Natural killer cell treated with Interleukin-12 subunit alpha and Interleukin-12 subunit beta and Interleukin-15 and Interleukin-18, amount 100 ng/mL, for 72 hours (primary cell): ENCODE data around the gene SLIT1. TPM values are rescaled to one million over a fixed set of nuclear protein-coding genes. Genes with fewer than 3 reads are reported as not detected.

Experiments used
- ATAC-seq, 2 donors: fragments of 150-1000 bp; cut with Tn5 transposase in 1 of 2; sonication (Bioruptor Pico), chemical (Tn5 transposase) in 1 of 2; 2 replicates each; pipeline ENCODE4 v1.10.0; 2021
- DNase-seq: peaks from one replicate; pipeline ENCODE4 v3.0.0; 2022; ENCODE audit warnings: low spot score
- H3K27ac Mint-ChIP-seq, 2 donors: 1 replicate in 1 of 2; 2 replicates in 1 of 2; pipeline ENCODE4 v1.8.0; 2022; ENCODE audit warnings: mixed read lengths in 2 of 2, mild to moderate bottlenecking in 1 of 2, moderate library complexity in 1 of 2
- H3K27me3 Mint-ChIP-seq, 2 donors: 1 replicate in 1 of 2; 2 replicates in 1 of 2; pipeline ENCODE4 v1.8.0; 2022; ENCODE audit warnings: mixed read lengths in 2 of 2
- H3K36me3 Mint-ChIP-seq: one replicate; pipeline ENCODE4 v1.8.0; 2022; ENCODE audit warnings: mixed read lengths
- H3K4me1 Mint-ChIP-seq, 2 donors: 1 replicate in 1 of 2; 2 replicates in 1 of 2; pipeline ENCODE4 v1.8.0; 2022; ENCODE audit warnings: low read depth in 2 of 2, mixed read lengths in 2 of 2, mild to moderate bottlenecking in 1 of 2
- H3K4me3 Mint-ChIP-seq: one replicate; pipeline ENCODE4 v1.8.0; 2022; ENCODE audit warnings: mixed read lengths
- H3K9me3 Mint-ChIP-seq: 2 replicates; pipeline ENCODE4 v1.8.0; 2022; ENCODE audit warnings: mixed read lengths
- total RNA-seq, 2 donors: library from RNA; stranded (reverse); gene quantifications; one replicate each; pipeline ENCODE4 v1.2.3, GENCODE V29; 2022

The SLIT1 gene
- total RNA-seq, 2 donors from 2014 or later = 0.48 to 0.78 TPM

DNA sequence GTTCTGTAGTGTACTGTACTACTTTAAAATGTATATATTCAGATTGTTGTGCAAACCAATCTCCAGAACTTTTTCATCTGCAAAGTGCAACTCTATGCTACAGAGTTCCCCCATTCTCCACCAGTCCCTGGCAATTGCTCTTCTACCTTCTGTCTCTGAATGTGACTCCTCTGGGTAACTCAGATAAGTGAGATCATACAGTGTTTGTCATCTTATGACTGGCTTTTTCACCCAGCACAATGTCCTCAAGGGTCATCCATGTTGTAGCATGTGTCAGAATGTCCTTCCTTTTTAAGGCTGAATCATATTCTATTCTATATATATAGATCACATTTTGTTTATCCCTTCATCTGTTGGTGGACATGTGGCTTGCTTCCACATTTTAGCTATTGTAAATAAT is 10.8 kb downstream of the SLIT1 start:
- H3K36me3 Mint-ChIP-seq = no peaks in the 10 kb centered on the region
- no peak overlapping the region for H3K4me3 Mint-ChIP-seq
- H3K9me3 Mint-ChIP-seq = no peaks in the 10 kb centered on the region
- no peak overlapping the region for H3K27ac Mint-ChIP-seq
- ATAC-seq = no peak
- no peaks in the 10 kb centered on the region for H3K4me1 Mint-ChIP-seq
- H3K27me3 Mint-ChIP-seq = peaks cover 11 to 12% of the 10 kb centered on the region in 2 donors
- DNase-seq = no peak

GRCh38 chr10:97174276-97174775 is 11.4 kb downstream of the SLIT1 start:
- Mint-ChIP-seq H3K4me3 (no peak overlapping the region), H3K4me1 (no peaks in the 10 kb centered on the region), H3K27ac (no peak overlapping the region), H3K36me3 (no peaks in the 10 kb centered on the region), H3K9me3 (no peaks in the 10 kb centered on the region), H3K27me3 (peaks cover 11 to 16% of the 10 kb centered on the region in 2 donors)
- ATAC-seq = no peak
- no peak for DNase-seq

DNA sequence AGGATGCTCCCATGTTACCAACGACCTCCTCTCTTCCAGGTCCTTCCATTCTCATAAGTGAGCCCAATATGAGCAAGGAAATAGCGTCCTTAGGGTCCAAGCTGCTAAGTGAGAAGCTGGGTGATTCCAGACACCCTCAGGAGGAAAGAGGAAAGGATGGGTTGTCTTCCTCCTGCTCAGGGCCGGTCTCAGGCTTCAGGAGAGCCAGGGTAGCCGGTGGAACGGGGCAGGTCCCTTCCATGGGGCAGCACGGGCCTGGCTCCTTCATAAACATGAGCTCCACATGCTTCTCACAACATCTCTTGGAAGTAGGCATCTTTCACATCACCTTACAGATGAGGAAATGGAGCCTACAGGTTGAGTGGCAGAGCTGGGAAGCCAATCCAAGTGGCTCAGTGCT is 12.7 kb downstream of the SLIT1 start:
- ATAC-seq (no peak), DNase-seq (no peak)
- Mint-ChIP-seq H3K27me3 (peaks cover 11 to 23% of the 10 kb centered on the region in 2 donors), H3K4me1 (no peaks in the 10 kb centered on the region), H3K36me3 (no peaks in the 10 kb centered on the region), H3K27ac (no peak overlapping the region), H3K9me3 (no peaks in the 10 kb centered on the region), H3K4me3 (no peak overlapping the region)

- Mint-ChIP-seq H3K4me1 (no peaks in the 10 kb centered on the region), H3K27me3 (peaks cover 11 to 23% of the 10 kb centered on the region in 2 donors), H3K27ac (no peak overlapping the region), H3K9me3 (no peaks in the 10 kb centered on the region), H3K4me3 (no peak overlapping the region), H3K36me3 (no peaks in the 10 kb centered on the region)
- DNase-seq (no peak), ATAC-seq (no peak)
These were observed 14.8 kb downstream of the SLIT1 start for GRCh38 chr10:97171001-97171400.

DNA sequence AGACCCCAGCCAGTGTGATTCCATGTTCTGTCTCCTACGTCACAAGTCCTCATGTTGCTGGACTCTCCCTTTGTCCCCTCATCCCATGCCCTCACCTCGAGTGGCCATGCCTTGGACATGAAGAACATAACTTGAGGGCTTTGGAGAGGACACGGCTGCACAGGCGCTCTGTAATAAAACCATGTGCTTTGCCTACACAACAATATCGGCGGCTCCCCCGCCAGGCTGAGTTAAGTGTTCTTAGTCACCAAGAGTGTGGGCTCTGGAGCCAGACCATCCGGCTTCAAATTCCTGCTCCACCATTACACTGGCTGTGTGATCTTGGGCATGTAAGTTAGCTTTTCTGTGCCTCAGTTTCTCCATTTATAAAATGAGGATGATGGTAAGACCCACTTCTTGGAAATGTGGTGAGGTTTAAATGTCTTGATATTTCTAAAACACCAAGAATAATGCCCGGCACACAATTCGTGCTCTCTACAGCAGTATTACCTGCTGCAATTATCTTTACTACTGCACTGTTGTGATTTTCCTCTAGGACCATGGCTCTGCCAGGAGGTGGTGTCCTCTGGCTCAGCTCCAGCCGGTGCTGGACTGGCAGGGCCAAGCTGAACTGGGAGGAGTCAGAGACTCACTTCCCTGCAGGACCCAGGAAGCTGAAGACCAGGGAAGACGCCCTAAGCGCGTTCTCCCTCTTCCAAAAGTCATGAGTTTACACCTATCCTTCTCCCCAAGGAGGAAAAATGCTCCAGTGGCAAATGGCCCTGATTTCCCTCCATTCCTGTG is 15.7 kb downstream of the SLIT1 start:
- DNase-seq = no peak
- Mint-ChIP-seq H3K27me3 (peaks cover 11 to 21% of the 10 kb centered on the region in 2 donors), H3K36me3 (no peaks in the 10 kb centered on the region), H3K27ac (no peak overlapping the region), H3K4me1 (no peaks in the 10 kb centered on the region), H3K4me3 (no peak overlapping the region), H3K9me3 (no peaks in the 10 kb centered on the region)
- ATAC-seq = no peak

GRCh38 chr10:97169063-97169462 is 16.7 kb downstream of the SLIT1 start:
- H3K4me1 Mint-ChIP-seq = no peaks in the 10 kb centered on the region
- H3K4me3 Mint-ChIP-seq = no peak overlapping the region
- no peak for ATAC-seq
- DNase-seq = no peak
- H3K27me3 Mint-ChIP-seq = peaks cover 11 to 21% of the 10 kb centered on the region in 2 donors
- no peaks in the 10 kb centered on the region for H3K9me3 Mint-ChIP-seq
- no peak overlapping the region for H3K27ac Mint-ChIP-seq
- no peaks in the 10 kb centered on the region for H3K36me3 Mint-ChIP-seq

- peaks cover 11 to 21% of the 10 kb centered on the region in 2 donors for H3K27me3 Mint-ChIP-seq
- no peak for ATAC-seq
- H3K36me3 Mint-ChIP-seq = no peaks in the 10 kb centered on the region
- H3K4me1 Mint-ChIP-seq = no peaks in the 10 kb centered on the region
- no peak overlapping the region for H3K4me3 Mint-ChIP-seq
- no peak for DNase-seq
- H3K9me3 Mint-ChIP-seq = no peaks in the 10 kb centered on the region
- no peak overlapping the region for H3K27ac Mint-ChIP-seq
These were observed 17.1 kb downstream of the SLIT1 start for GRCh38 chr10:97168645-97169044.

- DNase-seq = no peak
- H3K27me3 Mint-ChIP-seq = peaks cover 0 to 11% of the 10 kb centered on the region in 2 donors
- H3K36me3 Mint-ChIP-seq = no peaks in the 10 kb centered on the region
- H3K27ac Mint-ChIP-seq = no peak overlapping the region
- no peak for ATAC-seq
- no peak overlapping the region for H3K4me3 Mint-ChIP-seq
- no peaks in the 10 kb centered on the region for H3K4me1 Mint-ChIP-seq
- no peaks in the 10 kb centered on the region for H3K9me3 Mint-ChIP-seq
These were observed 20.3 kb downstream of the SLIT1 start for GRCh38 chr10:97165499-97165898.

DNA sequence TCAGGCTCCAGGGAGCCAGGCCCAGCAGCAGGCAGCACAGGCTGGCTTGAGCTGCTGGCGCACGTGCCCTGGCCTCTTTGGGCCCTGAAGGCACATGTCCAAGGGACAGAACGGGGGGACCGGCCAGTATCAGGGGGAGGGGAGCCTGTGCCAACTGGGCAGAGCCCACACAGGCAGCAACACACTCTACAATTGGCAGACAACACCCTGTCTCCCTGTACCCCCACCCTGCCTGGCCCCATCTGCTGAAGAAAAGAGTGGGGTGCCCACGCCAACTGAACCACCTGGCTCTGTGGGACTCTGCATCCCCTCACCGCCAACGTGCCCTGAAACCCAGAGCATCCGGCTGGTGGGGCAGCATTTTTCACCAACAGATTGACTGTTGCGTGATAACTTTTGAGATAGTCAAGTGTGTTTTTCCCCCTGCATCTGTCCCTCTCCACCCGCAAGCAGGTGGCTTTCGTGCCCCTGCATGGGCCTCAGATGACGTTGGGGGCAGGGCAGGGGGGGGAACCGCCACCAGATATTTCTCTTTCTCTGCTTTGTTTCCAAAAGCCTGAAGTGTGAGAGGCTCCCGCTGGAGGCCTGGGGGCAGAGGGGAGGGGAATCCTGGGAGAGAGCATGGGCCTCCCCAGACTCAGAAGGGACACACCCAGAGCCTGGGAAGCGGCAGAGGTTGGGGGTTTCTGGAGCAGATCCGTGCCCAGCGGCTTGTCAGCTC is 21.8 kb downstream of the SLIT1 start:
- Mint-ChIP-seq H3K27ac (no peak overlapping the region), H3K36me3 (no peaks in the 10 kb centered on the region), H3K4me1 (no peaks in the 10 kb centered on the region), H3K4me3 (no peak overlapping the region), H3K9me3 (no peaks in the 10 kb centered on the region), H3K27me3 (peaks cover 0 to 6% of the 10 kb centered on the region in 2 donors)
- ATAC-seq (peak; percentile 25 to 36), DNase-seq (no peak)

- no peaks in the 10 kb centered on the region for H3K9me3 Mint-ChIP-seq
- no peak for ATAC-seq
- H3K36me3 Mint-ChIP-seq = no peaks in the 10 kb centered on the region
- H3K27me3 Mint-ChIP-seq = no peaks in the 10 kb centered on the region
- no peaks in the 10 kb centered on the region for H3K4me1 Mint-ChIP-seq
- H3K4me3 Mint-ChIP-seq = no peak overlapping the region
- H3K27ac Mint-ChIP-seq = no peak overlapping the region
- DNase-seq = no peak
These were observed 22.6 kb downstream of the SLIT1 start for GRCh38 chr10:97163181-97163580.

DNA sequence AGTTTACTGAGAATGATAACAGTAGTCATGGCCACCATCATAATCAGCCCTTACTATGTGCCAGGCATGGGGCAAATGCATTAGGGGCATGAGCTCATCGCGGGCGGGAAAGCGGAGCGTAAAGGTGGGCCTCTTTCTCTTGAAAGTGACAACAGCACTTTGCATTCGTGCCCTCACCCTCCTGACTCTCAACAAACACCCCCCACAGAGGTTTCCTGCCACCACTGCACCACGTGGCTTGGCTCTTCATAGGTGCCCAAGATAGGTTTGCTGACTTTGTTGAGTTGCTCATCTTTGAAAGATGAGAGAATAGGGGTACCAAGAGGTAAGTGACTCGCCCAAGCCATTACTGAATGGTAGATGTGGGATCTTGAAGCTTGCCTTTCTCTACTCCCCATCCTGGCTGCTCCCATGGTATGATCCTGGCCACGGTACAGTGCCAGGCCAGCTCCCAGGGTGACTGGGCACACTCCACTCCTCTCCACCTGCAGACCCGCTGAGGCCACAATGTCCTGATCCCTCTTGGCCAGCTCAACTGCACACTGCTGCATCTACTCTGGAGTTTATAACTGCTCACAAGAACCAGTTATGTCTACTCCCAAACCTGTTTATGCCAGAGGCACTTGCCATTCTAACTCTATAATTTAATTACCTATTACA is 26.0 kb downstream of the SLIT1 start:
- Mint-ChIP-seq H3K36me3 (no peaks in the 10 kb centered on the region), H3K27ac (no peak overlapping the region), H3K4me3 (no peak overlapping the region), H3K4me1 (no peaks in the 10 kb centered on the region), H3K27me3 (no peaks in the 10 kb centered on the region), H3K9me3 (no peaks in the 10 kb centered on the region)
- ATAC-seq (no peak), DNase-seq (no peak)

GRCh38 chr10:97157578-97158095 is 28.1 kb downstream of the SLIT1 start:
- Mint-ChIP-seq H3K36me3 (no peaks in the 10 kb centered on the region), H3K27ac (no peak overlapping the region), H3K4me3 (no peak overlapping the region), H3K4me1 (no peaks in the 10 kb centered on the region), H3K27me3 (no peaks in the 10 kb centered on the region), H3K9me3 (no peaks in the 10 kb centered on the region)
- DNase-seq (no peak), ATAC-seq (no peak)

GRCh38 chr10:97154781-97155180 is 31.0 kb downstream of the SLIT1 start:
- no peaks in the 10 kb centered on the region for H3K9me3 Mint-ChIP-seq
- no peak for DNase-seq
- H3K27me3 Mint-ChIP-seq = no peaks in the 10 kb centered on the region
- H3K4me1 Mint-ChIP-seq = no peaks in the 10 kb centered on the region
- no peak for ATAC-seq
- no peak overlapping the region for H3K4me3 Mint-ChIP-seq
- H3K27ac Mint-ChIP-seq = no peak overlapping the region
- no peaks in the 10 kb centered on the region for H3K36me3 Mint-ChIP-seq

- no peaks in the 10 kb centered on the region for H3K4me1 Mint-ChIP-seq
- H3K27me3 Mint-ChIP-seq = no peaks in the 10 kb centered on the region
- DNase-seq (no peak), ATAC-seq (no peak)
- H3K4me3 Mint-ChIP-seq = no peak overlapping the region
- H3K9me3 Mint-ChIP-seq = no peaks in the 10 kb centered on the region
- no peak overlapping the region for H3K27ac Mint-ChIP-seq
- H3K36me3 Mint-ChIP-seq = no peaks in the 10 kb centered on the region
These were observed 31.6 kb downstream of the SLIT1 start for GRCh38 chr10:97154162-97154561.
